Measurements from ENCODE around the gene SPON2. TPM values are rescaled to one million over a fixed set of nuclear protein-coding genes. Genes with fewer than 3 reads are reported as not detected.
A peak's percentile ranks its signal among the peaks of the same experiment; 100 is the strongest.

SPON2 gene
- total RNA-seq, 2 experiments from 2014 or later: 8.4 to 35.3 TPM

- no peak for TF ChIP-seq CTCF (conservative IDR thresholded peaks at IDR 0.05; ENCODE audit: low read length)
- no peak for TF ChIP-seq EZH2phosphoT487 (IDR thresholded peaks at IDR 0.05; ENCODE audit: borderline replicate concordance, low read depth, low read length)
- Histone ChIP-seq H3K9me2 (ENCODE audit: insufficient read depth, low read length) (no peaks in the 10 kb centered on the region), H3K36me3 (ENCODE audit: insufficient read depth, low read length) (no peaks in the 10 kb centered on the region; the same call in 1 of the 2 replicates), H4K20me1 (ENCODE audit: insufficient read depth, low read length) (no peaks in the 10 kb centered on the region), H3K9me3 (ENCODE audit: low read length) (peaks cover 4% of the 10 kb centered on the region; the same call in 1 of the 2 replicates), H3K79me2 (ENCODE audit: insufficient read depth, low read depth, low read length) (no peaks in the 10 kb centered on the region), H3K4me1 (ENCODE audit: insufficient read depth, low read length, poor library complexity, severe bottlenecking) (peaks cover 19% of the 10 kb centered on the region), H3K4me2 (ENCODE audit: low read length) (no peak overlapping the region), H3K4me3 (ENCODE audit: low read depth, low read length, poor library complexity, severe bottlenecking) (no peak overlapping the region), H3K27ac (ENCODE audit: low read depth, low read length, poor library complexity, severe bottlenecking) (no peak overlapping the region), H2AFZ (ENCODE audit: low read length) (no peak overlapping the region)
- no peak for DNase-seq (ENCODE audit: low spot score)
- intact Hi-C loops (cut with micrococcal nuclease; ENCODE audit: unreplicated experiment): no loop called here
- CTCF ChIA-PET (ENCODE audit: unreplicated experiment): no interaction called here
- POLR2A ChIA-PET: no interaction called here
- BruUV-seq (replicated peaks): no TSS peak
Measured at GRCh38 chr4:1187182-1187581, 14.8 kb upstream of the SPON2 start.

GRCh38 chr4:1183985-1184773, 11.8 kb upstream of the SPON2 start:
- no TSS peak for BruUV-seq (replicated peaks)
- Histone ChIP-seq H4K20me1 (ENCODE audit: insufficient read depth, low read length) (no peaks in the 10 kb centered on the region), H3K9me3 (ENCODE audit: low read length) (peaks cover 30% of the 10 kb centered on the region; the same call in 1 of the 2 replicates), H3K4me3 (ENCODE audit: low read depth, low read length, poor library complexity, severe bottlenecking) (no peak overlapping the region), H3K79me2 (ENCODE audit: insufficient read depth, low read depth, low read length) (no peaks in the 10 kb centered on the region), H3K4me2 (ENCODE audit: low read length) (peak overlapping the region; percentile 43; the same call in 1 of the 2 replicates), H3K36me3 (ENCODE audit: insufficient read depth, low read length) (no peaks in the 10 kb centered on the region; the same call in 1 of the 2 replicates), H2AFZ (ENCODE audit: low read length) (peak overlapping the region; percentile 47; the same call in 1 of the 2 replicates), H3K27ac (ENCODE audit: low read depth, low read length, poor library complexity, severe bottlenecking) (no peak overlapping the region), H3K4me1 (ENCODE audit: insufficient read depth, low read length, poor library complexity, severe bottlenecking) (peaks cover 15% of the 10 kb centered on the region), H3K9me2 (ENCODE audit: insufficient read depth, low read length) (no peaks in the 10 kb centered on the region)
- POLR2A ChIA-PET: interaction anchor here (0.6 to 1.8 kb wide), 9 partner anchors 11 to 125 kb away, joined by 3 to 6 read pairs (median 3); no protein-coding TSS in a partner anchor
- TF ChIP-seq CTCF (conservative IDR thresholded peaks at IDR 0.05; ENCODE audit: low read length) (no peak), EZH2phosphoT487 (IDR thresholded peaks at IDR 0.05; ENCODE audit: borderline replicate concordance, low read depth, low read length) (no peak)
- CTCF ChIA-PET (ENCODE audit: unreplicated experiment): no interaction called here
- intact Hi-C loops (cut with micrococcal nuclease; ENCODE audit: unreplicated experiment): no loop called here
- peak; percentile 23 for DNase-seq (ENCODE audit: low spot score)

GRCh38 chr4:1182313-1182712, 9.9 kb upstream of the SPON2 start:
- Histone ChIP-seq H3K9me2 (ENCODE audit: insufficient read depth, low read length) (no peaks in the 10 kb centered on the region), H4K20me1 (ENCODE audit: insufficient read depth, low read length) (no peaks in the 10 kb centered on the region), H3K79me2 (ENCODE audit: insufficient read depth, low read depth, low read length) (no peaks in the 10 kb centered on the region), H3K27ac (ENCODE audit: low read depth, low read length, poor library complexity, severe bottlenecking) (no peak overlapping the region), H3K36me3 (ENCODE audit: insufficient read depth, low read length) (no peaks in the 10 kb centered on the region; the same call in 1 of the 2 replicates), H2AFZ (ENCODE audit: low read length) (no peak overlapping the region), H3K4me3 (ENCODE audit: low read depth, low read length, poor library complexity, severe bottlenecking) (no peak overlapping the region), H3K4me1 (ENCODE audit: insufficient read depth, low read length, poor library complexity, severe bottlenecking) (peaks cover 14% of the 10 kb centered on the region), H3K9me3 (ENCODE audit: low read length) (peaks cover 30% of the 10 kb centered on the region; the same call in 1 of the 2 replicates), H3K4me2 (ENCODE audit: low read length) (no peak overlapping the region)
- no TSS peak for BruUV-seq (replicated peaks)
- ChIA-PET POLR2A (no interaction called here), CTCF (ENCODE audit: unreplicated experiment) (no interaction called here)
- DNase-seq (ENCODE audit: low spot score): no peak
- intact Hi-C loops (cut with micrococcal nuclease; ENCODE audit: unreplicated experiment): no loop called here
- TF ChIP-seq CTCF (conservative IDR thresholded peaks at IDR 0.05; ENCODE audit: low read length): no peak
- TF ChIP-seq EZH2phosphoT487 (IDR thresholded peaks at IDR 0.05; ENCODE audit: borderline replicate concordance, low read depth, low read length): no peak
